CD4-positive, alpha-beta T cell (primary cell): ENCODE results near the gene ADM2. TPM values are rescaled to one million over a fixed set of nuclear protein-coding genes. Genes with fewer than 3 reads are reported as not detected.

Experiments used
- ATAC-seq: fragments of 200-7000 bp; cut with Tn5 transposase; one replicate; pipeline ENCODE4 v1.10.0; 2022; ENCODE audit warnings: mild to moderate bottlenecking; ENCODE audit not compliant: poor library complexity
- CTCF ChIA-PET: fragments of 350-600 bp; sonication (Branson Sonifier 250); formaldehyde crosslinking; loops from one replicate; lab custom pipeline; 2021; ENCODE audit warnings: antibody characterized with exemption, inconsistent platforms; lab: Charles Lee
- POLR2A ChIA-PET: fragments of 350-600 bp; sonication (Branson Sonifier 250); formaldehyde crosslinking; loops from one replicate; lab custom pipeline; 2021; ENCODE audit warnings: antibody characterized with exemption, inconsistent platforms; lab: Charles Lee
- DNase-seq, 14 experiments: peaks; one replicate each; pipeline ENCODE4 v3.0.0-alpha.2; 2013 to 2020; ENCODE audit warnings: mixed read lengths in 2 of 14
- H3K27ac ChIP-seq, 2 donors: one replicate each; pipeline versions ENCODE4 v1.5.1 to v1.7.0; 2013; ENCODE audit warnings: low read length in 2 of 2, low read depth in 1 of 2, mild to moderate bottlenecking in 1 of 2
- H3K27me3 ChIP-seq, 2 experiments: 1 replicate in 1 of 2; 2 replicates in 1 of 2; pipeline versions ENCODE4 v1.6.1 to v1.7.0; 2013; ENCODE audit warnings: low read length in 2 of 2, control low read depth in 1 of 2, mild to moderate bottlenecking in 1 of 2, moderate library complexity in 1 of 2; ENCODE audit not compliant: insufficient read depth in 2 of 2, control insufficient read depth in 1 of 2
- H3K36me3 ChIP-seq: one replicate; pipeline ENCODE4 v1.6.1; 2013; ENCODE audit warnings: low read length, control low read depth; ENCODE audit not compliant: insufficient read depth
- H3K4me1 ChIP-seq: one replicate; pipeline ENCODE4 v1.6.1; 2013; ENCODE audit warnings: low read length, control low read depth; ENCODE audit not compliant: insufficient read depth
- H3K4me3 ChIP-seq: one replicate; pipeline ENCODE4 v1.5.1; 2013; ENCODE audit warnings: mild to moderate bottlenecking, low read length, moderate library complexity
- H3K9me3 ChIP-seq, 2 experiments: 1 replicate in 1 of 2; 2 replicates in 1 of 2; pipeline versions ENCODE4 v1.6.1 to v1.7.0; 2013; ENCODE audit warnings: low read length in 2 of 2, mild to moderate bottlenecking in 2 of 2, control low read depth in 1 of 2, moderate library complexity in 1 of 2; ENCODE audit not compliant: control insufficient read depth in 1 of 2, insufficient read depth in 1 of 2
- H3K27ac Mint-ChIP-seq: one replicate; pipeline ENCODE4 v1.8.0; 2020; ENCODE audit warnings: mixed read lengths
- H3K27me3 Mint-ChIP-seq: one replicate; pipeline ENCODE4 v1.8.0; 2021; ENCODE audit warnings: mixed read lengths
- H3K36me3 Mint-ChIP-seq: one replicate; pipeline ENCODE4 v1.8.0; 2021; ENCODE audit warnings: low read depth, mixed read lengths
- H3K4me1 Mint-ChIP-seq: one replicate; pipeline ENCODE4 v1.8.0; 2021; ENCODE audit warnings: low read depth, mixed read lengths
- H3K4me3 Mint-ChIP-seq: one replicate; pipeline ENCODE4 v1.8.0; 2020; ENCODE audit warnings: mild to moderate bottlenecking, mixed read lengths
- H3K9me3 Mint-ChIP-seq: one replicate; pipeline ENCODE4 v1.8.0; 2020; ENCODE audit warnings: mixed read lengths
- CTCF ChIP-seq: fragments of 200-600 bp; IDR thresholded peaks from one replicate; pipeline ENCODE4 v1.8.0; 2022; ENCODE audit warnings: antibody characterized with exemption, mild to moderate bottlenecking
- intact Hi-C, 2 experiments: fragments of 100-400 bp; cut with DNase I in 1 of 2; cut with micrococcal nuclease in 1 of 2; formaldehyde crosslinking; loops; one replicate each; pipeline versions ENCODE4 v1.15.1 to v1.9.0; 2023 to 2025; cut with DNase I, micrococcal nuclease
- total RNA-seq, 174 experiments: library from RNA in 2 of 174; stranded (reverse) in 2 of 174; gene quantifications; one replicate each; pipeline ENCODE4 v1.2.3 and lab custom pipeline; 2021 to 2026

The ADM2 gene
- total RNA-seq, 2 experiments from 2014 or later: 1.1 to 1.6 TPM

GRCh38 chr22:50461979-50462540, 19.3 kb upstream of the ADM2 start:
- H3K4me1 Mint-ChIP-seq: peaks cover 5% of the 10 kb centered on the region
- ChIA-PET POLR2A (no interaction called here), CTCF (no interaction called here)
- H3K27me3 Mint-ChIP-seq: no peaks in the 10 kb centered on the region
- no peak for ATAC-seq
- no peaks in the 10 kb centered on the region for H3K9me3 Mint-ChIP-seq
- Histone ChIP-seq H3K9me3 (no peaks in the 10 kb centered on the region), H3K4me3 (no peak overlapping the region), H3K27ac (no peak overlapping the region), H3K4me1 (peaks cover 3% of the 10 kb centered on the region), H3K27me3 (no peaks in the 10 kb centered on the region), H3K36me3 (peaks cover 98% of the 10 kb centered on the region)
- H3K4me3 Mint-ChIP-seq: no peak overlapping the region
- no peak for TF ChIP-seq CTCF
- intact Hi-C loops: no loop called here
- DNase-seq: no peak
- peaks cover 80% of the 10 kb centered on the region for H3K36me3 Mint-ChIP-seq
- no peak overlapping the region for H3K27ac Mint-ChIP-seq

GRCh38 chr22:50463188-50463900, 18.0 kb upstream of the ADM2 start:
- H3K9me3 ChIP-seq: no peaks in the 10 kb centered on the region
- Mint-ChIP-seq H3K4me3 (no peak overlapping the region), H3K27ac (no peak overlapping the region), H3K27me3 (no peaks in the 10 kb centered on the region), H3K36me3 (peaks cover 69% of the 10 kb centered on the region), H3K9me3 (no peaks in the 10 kb centered on the region), H3K4me1 (peaks cover 6% of the 10 kb centered on the region)
- H3K4me3 ChIP-seq: no peak overlapping the region
- no peaks in the 10 kb centered on the region for H3K27me3 ChIP-seq
- intact Hi-C loops: no loop called here
- POLR2A ChIA-PET: interaction anchor here (1.1 kb wide), 1 partner anchor 12 kb away, joined by 3 read pairs; no protein-coding TSS in a partner anchor
- H3K36me3 ChIP-seq: peaks cover 99% of the 10 kb centered on the region
- H3K27ac ChIP-seq: peak overlapping the region in 1 of 2 donors; percentile 25
- H3K4me1 ChIP-seq: peaks cover 13% of the 10 kb centered on the region
- DNase-seq (no peak), ATAC-seq (no peak)
- CTCF ChIA-PET: no interaction called here
- no peak for TF ChIP-seq CTCF

- H3K36me3 Mint-ChIP-seq: peaks cover 69% of the 10 kb centered on the region
- ChIA-PET CTCF (no interaction called here), POLR2A (no interaction called here)
- H3K27ac Mint-ChIP-seq: no peak overlapping the region
- peaks cover 24% of the 10 kb centered on the region for H3K4me1 ChIP-seq
- no peak for TF ChIP-seq CTCF
- no peak overlapping the region for H3K4me3 ChIP-seq
- no peaks in the 10 kb centered on the region for H3K27me3 Mint-ChIP-seq
- no peak for DNase-seq
- peaks cover 17% of the 10 kb centered on the region for H3K4me1 Mint-ChIP-seq
- H3K36me3 ChIP-seq: peaks cover 89% of the 10 kb centered on the region
- H3K9me3 ChIP-seq: no peaks in the 10 kb centered on the region
- H3K27me3 ChIP-seq: no peaks in the 10 kb centered on the region
- no peak for ATAC-seq
- intact Hi-C loops: no loop called here
- no peak overlapping the region for H3K4me3 Mint-ChIP-seq
- H3K27ac ChIP-seq: peak overlapping the region in 1 of 2 donors; percentile 29
- H3K9me3 Mint-ChIP-seq: no peaks in the 10 kb centered on the region
Observed at GRCh38 chr22:50464451-50464850, 16.9 kb upstream of the ADM2 start.
